Endothelial cell of umbilical vein (primary cell): ENCODE results near the gene CPPED1.

Source experiments
- CTCF ChIP-seq, 2 donors: IDR thresholded peaks; 1 replicate in 1 of 2; 2 replicates in 1 of 2; pipeline ENCODE4 v1.5.1; 2011; ENCODE audit warnings: low read length in 2 of 2, mild to moderate bottlenecking in 2 of 2, moderate library complexity in 2 of 2, control low read depth in 1 of 2, inconsistent platforms in 1 of 2, low read depth in 1 of 2; ENCODE audit not compliant: insufficient read depth in 1 of 2; ENCODE audit errors: extremely low read depth in 1 of 2
- JUN ChIP-seq: IDR thresholded peaks from 2 replicates; pipeline ENCODE4 v1.6.1; 2011; ENCODE audit warnings: borderline replicate concordance, low read depth; ENCODE audit not compliant: insufficient read length, insufficient read depth
- POLR2A ChIP-seq: IDR thresholded peaks from 2 replicates; pipeline ENCODE4 v1.6.1; 2012; ENCODE audit warnings: low read depth, mild to moderate bottlenecking, control low read depth, low read length
- POLR2AphosphoS5 ChIP-seq: IDR thresholded peaks from 2 replicates; pipeline ENCODE4 v1.6.1; 2012; ENCODE audit warnings: low read depth, mild to moderate bottlenecking, control low read depth, low read length, moderate library complexity; ENCODE audit not compliant: insufficient read depth

GRCh38 chr16:12815361-12815760 lies 11.7 kb upstream of the CPPED1 start:
- TF ChIP-seq CTCF (IDR thresholded peaks at IDR 0.05; ENCODE audit: extremely low read depth in 1 of 2, insufficient read depth in 1 of 2, low read depth in 1 of 2, low read length in 2 of 2) (no peak), POLR2AphosphoS5 (no peak), POLR2A (no peak), JUN (no peak)
